Measurements from ENCODE around the gene SSPN. TPM values are rescaled to one million over a fixed set of nuclear protein-coding genes. Genes with fewer than 3 reads are reported as not detected.

Gene SSPN
- total RNA-seq, 1 donor from 2014 or later, result 6.3 TPM

- FAIRE-seq (no peak), DNase-seq (ENCODE audit: low read depth) (peak; percentile 71)
- Mint-ChIP-seq H3K4me3 (ENCODE audit: unreplicated experiment) (no peak overlapping the region), H3K9me3 (ENCODE audit: unreplicated experiment) (peaks cover 3% of the 10 kb centered on the region), H3K4me1 (ENCODE audit: low read depth, unreplicated experiment) (peaks cover 10% of the 10 kb centered on the region), H3K27me3 (ENCODE audit: low read depth, unreplicated experiment) (peaks cover 24% of the 10 kb centered on the region), H3K27ac (ENCODE audit: unreplicated experiment) (no peak overlapping the region), H3K36me3 (ENCODE audit: low read depth, unreplicated experiment) (no peaks in the 10 kb centered on the region)
- Histone ChIP-seq H3K27ac (ENCODE audit: low read depth, low read length) (peak overlapping the region; percentile 93), H3K9ac (ENCODE audit: low read length) (peak overlapping the region; percentile 71), H3K36me3 (ENCODE audit: insufficient read depth, low read length) (no peaks in the 10 kb centered on the region), H3K79me2 (ENCODE audit: insufficient read depth, low read length) (no peaks in the 10 kb centered on the region), H3K4me3 (ENCODE audit: insufficient read depth, low read depth, low read length) (peak overlapping the region; percentile 20), H3K4me1 (ENCODE audit: insufficient read depth, low read length) (peaks cover 27% of the 10 kb centered on the region), H3K27me3 (ENCODE audit: insufficient read depth, low read length) (no peaks in the 10 kb centered on the region), H2AFZ (ENCODE audit: low read depth, low read length) (peak overlapping the region; percentile 50), H4K20me1 (ENCODE audit: insufficient read depth, low read length) (no peaks in the 10 kb centered on the region), H3K4me2 (ENCODE audit: low read length) (peak overlapping the region; percentile 76), H3K9me3 (ENCODE audit: insufficient read depth, low read depth, low read length) (no peaks in the 10 kb centered on the region)
- TF ChIP-seq EZH2 (IDR thresholded peaks at IDR 0.05; ENCODE audit: insufficient read depth, low read length), result no peak
- TF ChIP-seq, protein P1, sequence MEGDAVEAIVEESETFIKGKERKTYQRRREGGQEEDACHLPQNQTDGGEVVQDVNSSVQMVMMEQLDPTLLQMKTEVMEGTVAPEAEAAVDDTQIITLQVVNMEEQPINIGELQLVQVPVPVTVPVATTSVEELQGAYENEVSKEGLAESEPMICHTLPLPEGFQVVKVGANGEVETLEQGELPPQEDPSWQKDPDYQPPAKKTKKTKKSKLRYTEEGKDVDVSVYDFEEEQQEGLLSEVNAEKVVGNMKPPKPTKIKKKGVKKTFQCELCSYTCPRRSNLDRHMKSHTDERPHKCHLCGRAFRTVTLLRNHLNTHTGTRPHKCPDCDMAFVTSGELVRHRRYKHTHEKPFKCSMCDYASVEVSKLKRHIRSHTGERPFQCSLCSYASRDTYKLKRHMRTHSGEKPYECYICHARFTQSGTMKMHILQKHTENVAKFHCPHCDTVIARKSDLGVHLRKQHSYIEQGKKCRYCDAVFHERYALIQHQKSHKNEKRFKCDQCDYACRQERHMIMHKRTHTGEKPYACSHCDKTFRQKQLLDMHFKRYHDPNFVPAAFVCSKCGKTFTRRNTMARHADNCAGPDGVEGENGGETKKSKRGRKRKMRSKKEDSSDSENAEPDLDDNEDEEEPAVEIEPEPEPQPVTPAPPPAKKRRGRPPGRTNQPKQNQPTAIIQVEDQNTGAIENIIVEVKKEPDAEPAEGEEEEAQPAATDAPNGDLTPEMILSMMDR (IDR thresholded peaks at IDR 0.05; ENCODE audit: insufficient read depth, low read depth, low read length), result no peak
These were observed 43.2 kb downstream of the SSPN start for GRCh38 chr12:26238341-26239121.

DNA sequence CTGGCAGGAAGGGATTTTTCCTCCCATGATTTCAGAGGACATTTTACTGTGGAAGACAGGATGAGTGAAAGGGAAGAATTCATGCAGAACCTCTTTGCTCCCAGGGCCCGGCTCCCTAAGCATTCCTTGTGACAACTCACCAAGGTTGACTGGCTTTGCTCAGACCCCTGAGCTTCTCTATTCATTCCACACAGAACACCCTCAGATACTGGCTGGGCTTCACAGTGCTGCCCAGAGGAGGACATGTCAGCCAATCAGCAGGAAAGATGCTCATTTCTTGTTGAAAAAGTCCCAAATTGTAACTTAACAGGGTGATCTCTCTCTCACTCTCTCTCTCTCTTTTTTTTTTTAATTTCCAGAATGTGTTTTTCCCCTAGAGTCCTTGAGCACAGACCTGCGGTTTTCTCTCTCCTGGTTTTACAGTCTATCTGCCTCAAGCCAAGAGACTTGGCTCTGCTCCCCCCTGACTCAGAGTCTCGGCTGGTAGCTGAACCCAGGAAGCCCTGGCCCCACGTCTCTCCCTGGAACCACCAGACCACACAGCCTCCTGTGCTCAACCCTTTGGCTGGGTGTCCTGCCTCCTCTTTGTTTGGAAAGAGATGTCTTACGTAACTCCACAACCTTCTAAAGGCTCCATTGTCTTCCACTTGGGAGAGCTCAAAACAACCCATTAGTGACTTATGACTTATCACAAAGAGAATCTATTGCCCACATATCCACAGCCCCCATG is 43.9 kb downstream of the SSPN start:
- peaks cover 3% of the 10 kb centered on the region for H3K9me3 Mint-ChIP-seq (ENCODE audit: unreplicated experiment)
- Histone ChIP-seq H3K4me2 (ENCODE audit: low read length) (peak overlapping the region; percentile 76), H4K20me1 (ENCODE audit: insufficient read depth, low read length) (no peaks in the 10 kb centered on the region), H3K4me3 (ENCODE audit: insufficient read depth, low read depth, low read length) (peak overlapping the region; percentile 20), H3K4me1 (ENCODE audit: insufficient read depth, low read length) (peaks cover 27% of the 10 kb centered on the region), H2AFZ (ENCODE audit: low read depth, low read length) (peak overlapping the region; percentile 50), H3K36me3 (ENCODE audit: insufficient read depth, low read length) (no peaks in the 10 kb centered on the region), H3K79me2 (ENCODE audit: insufficient read depth, low read length) (no peaks in the 10 kb centered on the region), H3K27ac (ENCODE audit: low read depth, low read length) (peak overlapping the region; percentile 93), H3K27me3 (ENCODE audit: insufficient read depth, low read length) (no peaks in the 10 kb centered on the region), H3K9me3 (ENCODE audit: insufficient read depth, low read depth, low read length) (no peaks in the 10 kb centered on the region), H3K9ac (ENCODE audit: low read length) (peak overlapping the region; percentile 71)
- FAIRE-seq, result peak; percentile 85
- H3K4me3 Mint-ChIP-seq (ENCODE audit: unreplicated experiment), result no peak overlapping the region
- peak; percentile 100 for DNase-seq (ENCODE audit: low read depth)
- no peaks in the 10 kb centered on the region for H3K36me3 Mint-ChIP-seq (ENCODE audit: low read depth, unreplicated experiment)
- no peak overlapping the region for H3K27ac Mint-ChIP-seq (ENCODE audit: unreplicated experiment)
- H3K27me3 Mint-ChIP-seq (ENCODE audit: low read depth, unreplicated experiment), result peaks cover 22% of the 10 kb centered on the region
- H3K4me1 Mint-ChIP-seq (ENCODE audit: low read depth, unreplicated experiment), result peaks cover 10% of the 10 kb centered on the region
- TF ChIP-seq, protein P1 (IDR thresholded peaks at IDR 0.05; ENCODE audit: insufficient read depth, low read depth, low read length), result no peak
- no peak for TF ChIP-seq EZH2 (IDR thresholded peaks at IDR 0.05; ENCODE audit: insufficient read depth, low read length)
